ENCODE measurements around the gene LIPN. TPM values are rescaled to one million over a fixed set of nuclear protein-coding genes. Genes with fewer than 3 reads are reported as not detected.

The LIPN gene
- total and polyA plus RNA-seq, 2 of the 8 experiments (the other 6 are each of a cell fraction or from before 2014, with no cell fraction given) = not detected

DNA sequence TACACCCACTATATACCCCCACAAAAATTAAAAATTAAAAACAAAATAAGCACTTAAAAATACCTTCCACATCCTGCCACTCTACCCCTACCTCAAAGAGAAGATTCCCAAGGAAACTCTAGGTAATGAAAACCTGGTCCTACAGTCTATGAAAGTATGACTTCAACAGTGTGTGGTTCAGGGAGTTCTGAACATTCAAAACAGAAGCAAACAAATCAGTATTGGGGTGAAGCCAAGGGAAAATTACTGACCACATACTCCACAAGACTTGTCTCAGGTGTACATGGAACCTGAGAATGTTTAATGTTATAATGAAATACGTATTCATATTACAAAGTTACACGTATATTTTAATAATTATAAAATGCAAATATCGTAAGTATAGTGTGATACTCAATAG lies 22.4 kb downstream of the LIPN start:
- Histone ChIP-seq H3K56ac (replicated peaks; ENCODE audit: insufficient read length, low read depth, low read length) (no peak overlapping the region), H3K27me3 (replicated peaks in 1 of 4; ENCODE audit: control insufficient read depth in 3 of 4, extremely low read depth in 1 of 4, insufficient read depth in 3 of 4, low read length in 3 of 4) (no peaks in the 10 kb centered on the region; a peak in 1 of 7 replicates), H3K23me2 (ENCODE audit: low read depth, low read length) (no peaks in the 10 kb centered on the region; the same call in 1 of the 2 replicates), H2BK20ac (ENCODE audit: low read length) (no peak overlapping the region), H3K18ac (ENCODE audit: extremely low read depth, low read length) (no peak overlapping the region), H3K36me3 (ENCODE audit: control insufficient read depth in 2 of 4, insufficient read depth in 4 of 4, low read length in 3 of 4) (no peaks in the 10 kb centered on the region; a peak in 1 of 8 replicates), H3K27ac (ENCODE audit: low read depth, low read length) (no peak overlapping the region), H3K4me2 (ENCODE audit: insufficient read depth in 1 of 2, low read depth in 2 of 2, low read length in 2 of 2) (no peak overlapping the region), H3K4ac (replicated peaks; ENCODE audit: insufficient read length, low read depth, low read length) (no peak overlapping the region), H2AK5ac (ENCODE audit: low read depth, low read length) (no peak overlapping the region), H3K79me2 (ENCODE audit: control insufficient read depth in 1 of 2, insufficient read depth in 2 of 2, low read length in 2 of 2) (no peaks in the 10 kb centered on the region), H4K20me1 (replicated peaks in 1 of 2; ENCODE audit: control insufficient read depth in 1 of 2, insufficient read depth in 2 of 2, low read length in 2 of 2) (no peaks in the 10 kb centered on the region), H2BK120ac (replicated peaks; ENCODE audit: low read depth, low read length) (no peak overlapping the region), H2BK15ac (ENCODE audit: low read length) (no peak overlapping the region), H2BK5ac (ENCODE audit: low read depth, low read length) (no peak overlapping the region), H4K5ac (ENCODE audit: insufficient read length, low read depth, low read length) (no peak overlapping the region), H4K91ac (replicated peaks; ENCODE audit: insufficient read length, low read length) (no peak overlapping the region), H3K4me3 (ENCODE audit: extremely low read depth in 1 of 4, insufficient read depth in 2 of 4, low read depth in 3 of 4, low read length in 4 of 4) (no peak overlapping the region), H2BK12ac (ENCODE audit: low read depth, low read length) (no peak overlapping the region), H3K79me1 (ENCODE audit: low read depth, low read length) (no peaks in the 10 kb centered on the region), H3K9me3 (ENCODE audit: insufficient read depth in 2 of 2, low read depth in 1 of 2, low read length in 1 of 2) (no peaks in the 10 kb centered on the region), H3K4me1 (replicated peaks in 1 of 4; ENCODE audit: control insufficient read depth in 3 of 4, insufficient read depth in 4 of 4, low read length in 3 of 4) (no peaks in the 10 kb centered on the region), H3K14ac (ENCODE audit: insufficient read length) (no peak overlapping the region), H3K23ac (ENCODE audit: insufficient read length) (no peak overlapping the region), H2AFZ (ENCODE audit: low read length) (no peak overlapping the region), H3K9ac (replicated peaks in 1 of 4; ENCODE audit: extremely low read depth in 1 of 4, low read depth in 3 of 4, low read length in 3 of 4) (no peak overlapping the region), H4K8ac (ENCODE audit: extremely low read depth, insufficient read depth, low read length) (no peak overlapping the region)
- ChIA-PET POLR2A (ENCODE audit: partially characterized antibody) (no interaction called here), CTCF (ENCODE audit: partially characterized antibody) (no interaction called here)
- DNase-seq (ENCODE audit: low read depth in 1 of 2, low spot score in 2 of 2) (no peak), FAIRE-seq (no peak)
- TF ChIP-seq HDAC6 (IDR thresholded peaks at IDR 0.05; ENCODE audit: low read depth, low read length) = no peak
- TF ChIP-seq SAP30 (IDR thresholded peaks at IDR 0.05; ENCODE audit: insufficient read depth, insufficient replicate concordance, low read length) = no peak
- no peak for TF ChIP-seq POU5F1 (IDR thresholded peaks at IDR 0.05; ENCODE audit: low read depth, low read length)
- TF ChIP-seq SP1 (IDR thresholded peaks at IDR 0.05; ENCODE audit: low read depth, low read length) = no peak
- no peak for TF ChIP-seq FOSL1 (IDR thresholded peaks at IDR 0.05; ENCODE audit: insufficient read depth, low read depth, low read length)
- TF ChIP-seq RAD21 (IDR thresholded peaks at IDR 0.05 in 1 of 2, conservative IDR thresholded peaks at IDR 0.05 in 1 of 2; ENCODE audit: low read depth in 2 of 2, low read length in 2 of 2) = no peak
- TF ChIP-seq SUZ12 (IDR thresholded peaks at IDR 0.05; ENCODE audit: low read length) = no peak
- no peak for TF ChIP-seq MAFK (IDR thresholded peaks at IDR 0.05; ENCODE audit: low read depth, low read length)
- no peak for TF ChIP-seq PHF8 (conservative IDR thresholded peaks at IDR 0.05; ENCODE audit: low read depth, low read length)
- TF ChIP-seq EGR1 (IDR thresholded peaks at IDR 0.05; ENCODE audit: borderline replicate concordance, low read depth, low read length) = no peak
- TF ChIP-seq SIRT6 (IDR thresholded peaks at IDR 0.05; ENCODE audit: low read length) = no peak
- TF ChIP-seq E2F6 (IDR thresholded peaks at IDR 0.05) = no peak
- TF ChIP-seq BACH1 (IDR thresholded peaks at IDR 0.05; ENCODE audit: low read length) = no peak
- TF ChIP-seq SP2 (IDR thresholded peaks at IDR 0.05; ENCODE audit: low read length) = no peak
- TF ChIP-seq KDM1A (IDR thresholded peaks at IDR 0.05; ENCODE audit: borderline replicate concordance, low read length) = no peak
- WGBS, 2 experiments (ENCODE audit: extremely low coverage in 1 of 2, insufficient coverage in 1 of 2, insufficient read length in 1 of 2, insufficient replicate concordance in 2 of 2, low coverage in 1 of 2, low lambda C conversion rate in 2 of 2, missing lambda C conversion rate in 1 of 2) = 88% methylated on average over 3 of the region's 3 CpGs; no CpG with 5 or more reads in 1 of the 2 experiments
